Measurements from ENCODE around the gene LSM14A. TPM values are rescaled to one million over a fixed set of nuclear protein-coding genes. Genes with fewer than 3 reads are reported as not detected.

Gene LSM14A
- total RNA-seq, 1 donor from 2014 or later: 109 TPM

DNA sequence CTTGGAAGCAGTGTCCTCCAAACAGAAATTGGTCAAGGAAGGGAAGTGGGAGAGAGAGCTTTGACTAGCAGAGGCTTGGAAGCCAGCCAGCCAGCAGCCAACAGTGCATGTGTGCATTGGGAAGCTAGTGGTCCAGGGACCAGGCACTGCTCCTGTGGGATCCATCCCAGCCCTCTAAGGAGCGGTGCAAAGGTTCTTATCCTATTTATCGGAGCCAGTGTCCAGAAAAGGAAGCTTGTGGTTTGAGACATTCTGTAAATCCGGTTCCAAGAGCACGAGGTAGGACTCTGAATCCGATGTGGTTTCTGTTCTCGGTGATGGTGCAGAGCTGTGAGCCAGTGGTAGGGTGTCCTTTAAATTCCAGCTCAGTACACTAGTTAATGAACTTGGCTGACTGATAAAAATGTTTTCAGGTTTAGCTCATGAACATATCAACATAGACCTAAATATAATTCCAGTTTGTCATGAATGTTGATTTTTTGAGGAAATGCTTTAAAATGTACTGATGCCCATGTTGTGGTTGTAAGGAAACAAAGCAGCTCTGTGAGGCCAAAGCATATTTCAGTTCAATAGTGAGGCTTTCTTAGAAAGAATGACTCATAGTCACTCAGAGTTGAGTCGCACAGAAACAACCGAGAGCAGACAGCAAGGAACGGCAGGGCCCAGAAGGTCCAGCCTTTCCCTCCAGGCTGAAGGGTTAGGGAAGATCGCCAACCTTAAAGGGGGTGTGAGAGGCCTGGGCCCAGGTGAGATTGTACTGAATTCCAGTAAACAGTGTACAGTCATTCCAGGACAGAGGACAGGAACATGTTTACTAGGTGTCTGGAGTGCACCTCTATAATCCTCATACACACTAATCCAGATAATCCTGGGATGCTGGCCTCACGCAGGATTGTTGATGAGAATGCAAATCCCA lies 60.5 kb downstream of the LSM14A start:
- DNase-seq: peak; percentile 59
- peak; percentile 38 to 73 for ATAC-seq
- intact Hi-C loops (cut with DNase I): no loop called here
- Histone ChIP-seq H3K9me3 (no peaks in the 10 kb centered on the region), H3K27me3 (ENCODE audit: low read depth) (no peaks in the 10 kb centered on the region), H3K36me3 (peaks cover 33% of the 10 kb centered on the region), H3K4me1 (peaks cover 20% of the 10 kb centered on the region), H3K27ac (no peak overlapping the region), H3K4me3 (no peak overlapping the region)
- TF ChIP-seq, protein P1, sequence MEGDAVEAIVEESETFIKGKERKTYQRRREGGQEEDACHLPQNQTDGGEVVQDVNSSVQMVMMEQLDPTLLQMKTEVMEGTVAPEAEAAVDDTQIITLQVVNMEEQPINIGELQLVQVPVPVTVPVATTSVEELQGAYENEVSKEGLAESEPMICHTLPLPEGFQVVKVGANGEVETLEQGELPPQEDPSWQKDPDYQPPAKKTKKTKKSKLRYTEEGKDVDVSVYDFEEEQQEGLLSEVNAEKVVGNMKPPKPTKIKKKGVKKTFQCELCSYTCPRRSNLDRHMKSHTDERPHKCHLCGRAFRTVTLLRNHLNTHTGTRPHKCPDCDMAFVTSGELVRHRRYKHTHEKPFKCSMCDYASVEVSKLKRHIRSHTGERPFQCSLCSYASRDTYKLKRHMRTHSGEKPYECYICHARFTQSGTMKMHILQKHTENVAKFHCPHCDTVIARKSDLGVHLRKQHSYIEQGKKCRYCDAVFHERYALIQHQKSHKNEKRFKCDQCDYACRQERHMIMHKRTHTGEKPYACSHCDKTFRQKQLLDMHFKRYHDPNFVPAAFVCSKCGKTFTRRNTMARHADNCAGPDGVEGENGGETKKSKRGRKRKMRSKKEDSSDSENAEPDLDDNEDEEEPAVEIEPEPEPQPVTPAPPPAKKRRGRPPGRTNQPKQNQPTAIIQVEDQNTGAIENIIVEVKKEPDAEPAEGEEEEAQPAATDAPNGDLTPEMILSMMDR (IDR thresholded peaks at IDR 0.05): no peak

DNA sequence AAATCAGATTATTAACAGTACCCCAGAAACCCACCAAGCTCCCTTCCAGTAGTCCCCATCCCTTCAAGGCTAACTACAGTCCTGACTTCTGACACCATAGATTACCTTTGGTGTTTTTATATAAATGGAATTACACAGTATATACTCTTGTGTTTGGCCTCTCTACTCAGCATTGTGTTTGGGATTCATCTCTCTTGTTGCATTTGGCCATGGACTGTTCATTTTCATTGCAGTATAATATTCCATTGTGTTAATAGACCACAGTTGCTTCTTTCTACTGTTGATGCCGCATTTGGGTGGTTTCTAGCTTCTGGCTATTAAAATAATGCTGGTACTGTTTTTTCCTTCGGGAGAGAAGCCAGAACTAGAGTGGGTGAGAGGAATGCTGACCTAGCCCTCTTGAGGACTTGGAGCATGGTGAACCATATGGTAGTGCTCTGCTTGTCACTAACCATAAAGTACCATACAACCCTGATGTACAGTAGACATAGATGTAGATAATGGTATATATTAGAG lies 63.2 kb downstream of the LSM14A start:
- intact Hi-C loops (cut with DNase I): no loop called here
- Histone ChIP-seq H3K4me3 (no peak overlapping the region), H3K9me3 (no peaks in the 10 kb centered on the region), H3K27ac (no peak overlapping the region), H3K27me3 (ENCODE audit: low read depth) (no peaks in the 10 kb centered on the region), H3K36me3 (peaks cover 7% of the 10 kb centered on the region), H3K4me1 (peaks cover 20% of the 10 kb centered on the region)
- ATAC-seq: no peak
- TF ChIP-seq, protein P1 (IDR thresholded peaks at IDR 0.05): no peak
- DNase-seq: no peak

DNA sequence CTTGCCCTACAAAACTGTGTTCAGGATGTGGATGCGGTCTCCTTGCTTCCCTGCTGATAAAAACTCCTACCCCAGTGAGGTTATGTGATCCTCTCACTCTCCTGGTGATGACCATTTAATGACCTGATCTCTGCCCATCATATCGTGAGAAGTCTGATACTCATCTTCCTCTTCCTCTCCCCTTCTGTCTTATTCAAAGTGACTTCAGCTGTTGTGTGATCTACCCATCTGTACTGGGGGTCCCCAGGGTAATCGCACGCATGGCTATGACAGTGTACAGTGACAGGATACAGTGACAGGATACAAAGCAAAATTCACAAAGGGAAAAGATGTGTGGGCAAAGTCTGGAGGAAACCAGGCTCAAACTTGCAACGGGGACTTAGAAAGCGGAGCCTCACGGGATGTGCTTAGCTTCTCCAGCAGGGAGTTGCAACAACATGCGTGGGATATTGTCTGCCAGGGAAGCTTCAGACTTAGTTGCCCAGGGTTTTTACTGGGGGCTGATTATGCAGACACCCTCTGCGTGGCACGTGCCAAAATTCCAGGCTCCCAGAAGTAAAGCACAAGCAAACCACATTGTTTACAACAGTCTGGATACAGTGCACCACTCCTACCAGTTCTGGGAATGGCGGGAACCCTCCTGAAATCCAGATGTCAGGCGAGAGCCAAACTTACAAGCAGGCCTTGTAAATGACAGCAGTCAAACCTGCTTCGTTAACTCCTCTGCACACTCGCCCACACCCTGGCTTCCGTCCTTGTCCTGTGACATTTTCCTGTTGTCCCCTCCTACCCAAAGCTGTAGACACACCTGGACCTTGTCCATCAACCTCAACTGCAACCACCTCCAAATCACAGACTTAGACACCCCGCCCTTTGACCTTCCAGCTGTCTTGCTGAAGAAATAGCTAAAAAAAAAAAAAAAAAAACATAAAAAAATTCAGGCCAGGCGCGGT lies 64.0 kb downstream of the LSM14A start:
- DNase-seq: no peak
- Histone ChIP-seq H3K4me3 (no peak overlapping the region), H3K9me3 (no peaks in the 10 kb centered on the region), H3K36me3 (no peaks in the 10 kb centered on the region), H3K4me1 (peaks cover 20% of the 10 kb centered on the region), H3K27ac (no peak overlapping the region), H3K27me3 (ENCODE audit: low read depth) (no peaks in the 10 kb centered on the region)
- ATAC-seq: peak in 1 of 2 donors; percentile 24
- intact Hi-C loops (cut with DNase I): no loop called here
- TF ChIP-seq, protein P1 (IDR thresholded peaks at IDR 0.05): no peak

DNA sequence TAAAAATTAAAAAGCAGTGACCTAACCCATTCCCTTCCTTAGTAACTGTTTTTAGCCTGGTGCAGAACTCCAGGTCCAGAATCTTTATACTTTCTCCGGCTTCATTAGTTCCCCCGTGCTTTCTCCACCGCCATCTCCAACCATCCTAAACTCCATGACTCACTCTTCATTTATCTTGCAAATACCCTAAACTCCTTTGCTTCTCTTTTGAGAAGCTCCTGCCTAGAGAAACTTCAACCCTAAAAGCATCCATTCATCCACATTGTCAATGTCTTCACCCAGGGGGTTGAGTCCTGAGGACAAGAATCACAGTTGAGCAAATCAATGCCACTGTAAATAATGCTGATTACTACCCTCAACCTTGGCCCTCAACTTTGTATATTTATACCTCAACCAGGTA lies 65.0 kb downstream of the LSM14A start:
- TF ChIP-seq, protein P1 (IDR thresholded peaks at IDR 0.05): no peak
- intact Hi-C loops (cut with DNase I): no loop called here
- no peak overlapping the region for H3K27ac ChIP-seq
- no peaks in the 10 kb centered on the region for H3K27me3 ChIP-seq (ENCODE audit: low read depth)
- H3K4me3 ChIP-seq: no peak overlapping the region
- no peaks in the 10 kb centered on the region for H3K36me3 ChIP-seq
- H3K9me3 ChIP-seq: no peaks in the 10 kb centered on the region
- no peak for ATAC-seq
- peaks cover 19% of the 10 kb centered on the region for H3K4me1 ChIP-seq
- DNase-seq: no peak

DNA sequence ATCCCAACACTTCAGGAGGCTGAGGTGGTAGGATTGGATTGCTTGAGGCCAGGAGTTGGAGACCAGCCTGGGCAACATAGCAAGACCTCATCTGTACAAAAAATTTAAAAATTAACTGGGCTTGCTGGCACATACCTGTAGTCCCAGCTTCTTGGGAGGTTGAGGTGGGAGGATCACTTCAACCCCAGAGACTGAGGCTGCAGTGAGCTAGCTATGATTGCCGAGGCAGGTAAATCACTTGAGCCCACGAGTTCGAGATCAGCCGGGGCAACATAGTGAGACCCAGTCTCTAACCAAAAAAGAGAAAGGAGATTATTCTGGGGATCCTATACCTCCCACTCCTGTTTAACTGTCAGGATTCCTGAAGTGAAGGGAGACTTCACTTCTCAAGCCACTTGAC lies 65.6 kb downstream of the LSM14A start:
- H3K4me3 ChIP-seq: no peak overlapping the region
- no peak for DNase-seq
- TF ChIP-seq, protein P1 (IDR thresholded peaks at IDR 0.05): no peak
- H3K27me3 ChIP-seq (ENCODE audit: low read depth): no peaks in the 10 kb centered on the region
- peaks cover 12% of the 10 kb centered on the region for H3K4me1 ChIP-seq
- no peaks in the 10 kb centered on the region for H3K36me3 ChIP-seq
- no peak overlapping the region for H3K27ac ChIP-seq
- no peaks in the 10 kb centered on the region for H3K9me3 ChIP-seq
- intact Hi-C loops (cut with DNase I): no loop called here
- ATAC-seq: no peak

All from lower lobe of right lung (tissue), 2 donors.